K562 (cell line): ENCODE measurements around the gene NCOR2. TPM values are rescaled to one million over a fixed set of nuclear protein-coding genes. Genes with fewer than 3 reads are reported as not detected.

ENCODE experiments used
- ATAC-seq: fragments of 200-7000 bp; cut with Tn5 transposase; 3 replicates; pipeline ENCODE4 v1.9.1; 2020; ENCODE audit warnings: moderate library complexity
- BruUV-seq: library from RNA; stranded (reverse); fragments of 400-500 nt; replicated peaks from 2 replicates; lab custom pipeline; 2021; lab: Mats Ljungman, UMichigan
- CTCF ChIA-PET: fragments of 300-600 bp; formaldehyde crosslinking; extraction: SDS; loops from one replicate; lab custom pipeline; 2021; ENCODE audit warnings: low intra/inter-chr PET ratio; lab: Yijun Ruan, JAX
- POLR2A ChIA-PET: fragments of 300-600, 350-650 bp; sonication (Branson Sonifier 250); formaldehyde crosslinking; extraction: SDS; loops from one replicate; lab custom pipeline; 2021; ENCODE audit warnings: antibody characterized with exemption, inconsistent platforms; lab: Yijun Ruan, JAX
- DNase-seq, 4 experiments: peaks; one replicate each; pipeline versions ENCODE4 v3.0.0 to v3.0.0-alpha.2; 2011 to 2018; ENCODE audit warnings: low spot score in 3 of 4, mixed read lengths in 3 of 4; ENCODE audit errors: extremely low read depth in 1 of 4
- FAIRE-seq: peaks from 2 replicates; lab custom pipeline; 2011; peaks lifted over from hg19 to GRCh38; lab: Jason Lieb, UNC
- H2AFZ ChIP-seq: 2 replicates; pipeline ENCODE4 v1.6.0; 2011; ENCODE audit warnings: low read depth, low read length, control low read depth, inconsistent platforms
- H3K27ac ChIP-seq: fragments of 200-600 bp; 3 replicates; pipeline ENCODE4 v1.8.0; 2011; ENCODE audit warnings: low read depth, mild to moderate bottlenecking, control low read depth, inconsistent platforms, low read length, moderate library complexity, mixed read lengths; ENCODE audit errors: extremely low read depth
- H3K27me3 ChIP-seq, 2 experiments: fragments of 300-600 bp in 1 of 2; 2 replicates in 1 of 2; 3 replicates in 1 of 2; pipeline versions ENCODE4 v1.6.0 to v1.8.0; 2011; ENCODE audit warnings: inconsistent platforms in 2 of 2, low read length in 2 of 2, mild to moderate bottlenecking in 1 of 2, mixed read lengths in 1 of 2, moderate library complexity in 1 of 2; ENCODE audit not compliant: control insufficient read depth in 2 of 2, insufficient read depth in 2 of 2
- H3K36me3 ChIP-seq: fragments of 300-600 bp; 3 replicates; pipeline ENCODE4 v1.8.0; 2011; ENCODE audit warnings: mild to moderate bottlenecking, low read length, inconsistent platforms; ENCODE audit not compliant: control insufficient read depth, insufficient read depth
- H3K4me1 ChIP-seq, 2 experiments: fragments of 200-600 bp in 1 of 2; replicated peaks in 1 of 2; 2 replicates in 1 of 2; 3 replicates in 1 of 2; pipeline versions ENCODE4 v1.5.1 to v1.8.0; 2011; ENCODE audit warnings: inconsistent platforms in 2 of 2, low read length in 2 of 2, mild to moderate bottlenecking in 1 of 2, mixed read lengths in 1 of 2, moderate library complexity in 1 of 2; ENCODE audit not compliant: control insufficient read depth in 2 of 2, insufficient read depth in 2 of 2
- H3K4me2 ChIP-seq: 2 replicates; pipeline ENCODE4 v1.6.1; 2011; ENCODE audit warnings: low read length, control low read depth, inconsistent platforms, mixed read lengths; ENCODE audit not compliant: insufficient read depth
- H3K4me3 ChIP-seq: fragments of 200-600 bp; sonication (generic), shearing (Covaris generic); 2 replicates; pipeline ENCODE4 v1.5.1; 2016; ENCODE audit warnings: control low read depth, inconsistent platforms
- H3K79me2 ChIP-seq: fragments of 200-600 bp; 3 replicates; pipeline ENCODE4 v1.8.0; 2011; ENCODE audit warnings: low read length, inconsistent platforms; ENCODE audit not compliant: control insufficient read depth, insufficient read depth
- H3K9ac ChIP-seq, 2 experiments: 2 replicates each; pipeline versions ENCODE4 v1.6.0 to v1.6.1; 2011; ENCODE audit warnings: low read depth in 2 of 2, low read length in 2 of 2, control low read depth in 1 of 2, inconsistent platforms in 1 of 2, mild to moderate bottlenecking in 1 of 2, mixed read lengths in 1 of 2; ENCODE audit not compliant: insufficient read depth in 1 of 2
- H3K9me1 ChIP-seq: one replicate; pipeline ENCODE4 v1.6.0; 2011; ENCODE audit warnings: inconsistent platforms, mild to moderate bottlenecking, low read length, moderate library complexity; ENCODE audit not compliant: control insufficient read depth, insufficient read depth
- H3K9me3 ChIP-seq: replicated peaks from 2 replicates; pipeline ENCODE4 v1.5.1; 2011; ENCODE audit warnings: low read depth, low read length, inconsistent platforms; ENCODE audit not compliant: control insufficient read depth, insufficient read depth
- H4K20me1 ChIP-seq: replicated peaks from 2 replicates; pipeline ENCODE4 v1.6.1; 2011; ENCODE audit warnings: low read length, inconsistent platforms, mixed read lengths; ENCODE audit not compliant: control insufficient read depth, insufficient read depth
- BCOR ChIP-seq: fragments of 450-650 bp; IDR thresholded peaks from 2 replicates; pipeline ENCODE4 v1.6.1; 2016
- CBFA2T2 ChIP-seq: fragments of 450-650 bp; conservative IDR thresholded peaks from 2 replicates; pipeline ENCODE4 v1.6.1; 2017; ENCODE audit warnings: mild to moderate bottlenecking
- CSDE1 ChIP-seq, 2 experiments: fragments of 450-650 bp; IDR thresholded peaks; 2 replicates each; pipeline ENCODE4 v1.6.1; 2016; ENCODE audit warnings: mild to moderate bottlenecking in 1 of 2
- CUX1 ChIP-seq: fragments of 200-800 bp; sonication (Bioruptor generic); IDR thresholded peaks from 2 replicates; pipeline ENCODE4 v1.6.1; 2016; ENCODE audit warnings: missing genetic modification characterization, missing compliant biosample characterization
- ESRRA ChIP-seq: fragments of 450-650 bp; IDR thresholded peaks from 2 replicates; pipeline ENCODE4 v1.6.1; 2014; ENCODE audit warnings: low read depth, mild to moderate bottlenecking, moderate library complexity, borderline replicate concordance
- FIP1L1 ChIP-seq: fragments of 200-400 bp; formaldehyde crosslinking; IDR thresholded peaks from 2 replicates; pipeline ENCODE4 v1.6.1; 2018; ENCODE audit warnings: mild to moderate bottlenecking, low read depth, low read length; ENCODE audit not compliant: poor library complexity, severe bottlenecking
- KDM1A ChIP-seq, 2 experiments: fragments of 450-650 bp; IDR thresholded peaks; 2 replicates each; pipeline ENCODE4 v1.6.1; 2016; ENCODE audit warnings: mild to moderate bottlenecking in 2 of 2
- MXI1 ChIP-seq: IDR thresholded peaks from 2 replicates; pipeline ENCODE4 v1.6.1; 2011; ENCODE audit warnings: low read depth, mild to moderate bottlenecking, improper control_type of control experiment, low read length
- NFE2L1 ChIP-seq: fragments of 450-650 bp; IDR thresholded peaks from 2 replicates; pipeline ENCODE4 v1.6.1; 2016; ENCODE audit warnings: missing genetic modification characterization, low read depth, mild to moderate bottlenecking, missing compliant biosample characterization, moderate library complexity, borderline replicate concordance
- NFXL1 ChIP-seq: fragments of 450-650 bp; formaldehyde crosslinking; IDR thresholded peaks from 2 replicates; pipeline ENCODE4 v1.4.0; 2021; ENCODE audit warnings: mild to moderate bottlenecking
- RBM22 ChIP-seq: fragments of 200-400 bp; formaldehyde crosslinking; IDR thresholded peaks from 2 replicates; pipeline ENCODE4 v1.6.1; 2018; ENCODE audit warnings: low read length, low read depth; ENCODE audit not compliant: poor library complexity, severe bottlenecking
- RBM25 ChIP-seq: fragments of 200-400 bp; formaldehyde crosslinking; IDR thresholded peaks from 2 replicates; pipeline ENCODE4 v1.6.1; 2018; ENCODE audit warnings: low read length, low read depth, moderate library complexity; ENCODE audit not compliant: severe bottlenecking
- RCOR1 ChIP-seq, 2 experiments: IDR thresholded peaks; 2 replicates each; pipeline ENCODE4 v1.6.1; 2012; ENCODE audit warnings: low read depth in 2 of 2, low read length in 2 of 2, borderline replicate concordance in 1 of 2, improper control_type of control experiment in 1 of 2
- SMARCB1 ChIP-seq: IDR thresholded peaks from 2 replicates; pipeline ENCODE4 v1.6.1; 2011; ENCODE audit warnings: improper control_type of control experiment, low read depth; ENCODE audit not compliant: insufficient read length
- SRSF3 ChIP-seq: fragments of 200-400 bp; formaldehyde crosslinking; IDR thresholded peaks from 2 replicates; pipeline ENCODE4 v1.6.1; 2016; ENCODE audit warnings: mild to moderate bottlenecking, low read length, moderate library complexity; ENCODE audit not compliant: insufficient read depth
- SUPT5H ChIP-seq: fragments of 450-650 bp; IDR thresholded peaks from 2 replicates; pipeline ENCODE4 v1.6.1; 2016
- ZBTB5 ChIP-seq: fragments of 450-650 bp; IDR thresholded peaks from 2 replicates; pipeline ENCODE4 v1.6.1; 2017; ENCODE audit warnings: antibody characterized with exemption
- ZNF644 ChIP-seq: fragments of 200-800 bp; sonication (Bioruptor generic); IDR thresholded peaks from 2 replicates; pipeline ENCODE4 v1.6.1; 2016; ENCODE audit warnings: low read depth, missing genetic modification characterization, missing compliant biosample characterization
- WGBS: fragments of 100-300 bp; shearing (Covaris generic); methylation state at CpG from one replicate; pipeline ENCODE4 v1.1.6; 2016; ENCODE audit warnings: low coverage, mixed read lengths; ENCODE audit not compliant: insufficient coverage; ENCODE audit errors: missing lambda C conversion rate; 5-methylcytosine and 5-hydroxymethylcytosine counted together
- in situ Hi-C: fragments of 300-500 bp; cut with MboI; formaldehyde crosslinking; loops from 4 replicates; pipeline ENCODE4 v1.15.0; 2018; ENCODE audit warnings: inconsistent platforms, mixed read lengths
- intact Hi-C: fragments of 100-400 bp; cut with micrococcal nuclease; formaldehyde crosslinking; loops from 2 replicates; pipeline ENCODE4 v1.14.2; 2022
- polyA plus RNA-seq, 8 experiments: library from polyadenylated mRNA; depleted of rRNA in 4 of 8; stranded (reverse) in 5 of 8; unstranded in 3 of 8; fragments of >200 nt; fragmentation: Nextera tagmentation in 2 of 8; fragmentation: Illumina TruSeq in 1 of 8; extraction: Ambion mirVana in 2 of 8; extraction: Trizol in 1 of 8; gene quantifications; 2 replicates each; pipeline versions ENCODE4 v1.2.1 to v1.2.3, GENCODE V29; 2011 to 2014; ENCODE audit warnings: inconsistent platforms in 1 of 8, missing spikeins in 1 of 8
- total RNA-seq, 7 experiments: library from RNA; depleted of rRNA in 6 of 7; stranded (reverse); fragments of >200 nt in 6 of 7; fragmentation: Illumina TruSeq in 2 of 7; extraction: Trizol in 2 of 7; gene quantifications; 2 replicates each; pipeline versions ENCODE4 v1.2.1 to v1.2.3, GENCODE V29; 2011 to 2021; ENCODE audit warnings: low replicate concordance in 1 of 7

NCOR2 gene
- total and polyA plus RNA-seq, 9 of the 15 experiments (the other 6 are each of a cell fraction or from before 2014, with no cell fraction given) = 0.18 to 126 (median 8.4) TPM

GRCh38 chr12:124577374-124577773, 10.0 kb upstream of the NCOR2 start:
- H3K79me2 ChIP-seq = no peaks in the 10 kb centered on the region
- H3K4me2 ChIP-seq = no peak overlapping the region
- BruUV-seq = no TSS peak
- H4K20me1 ChIP-seq = no peaks in the 10 kb centered on the region
- no peak overlapping the region for H3K27ac ChIP-seq
- ATAC-seq (no peak), DNase-seq (no peak), FAIRE-seq (no peak)
- H3K4me3 ChIP-seq = no peak overlapping the region
- no peaks in the 10 kb centered on the region for H3K36me3 ChIP-seq
- peaks cover 13 to 23% of the 10 kb centered on the region in 2 experiments for H3K4me1 ChIP-seq
- intact Hi-C loops = no loop called here
- no peak overlapping the region for H2AFZ ChIP-seq
- WGBS = 51% methylated on average over 8 of the region's 8 CpGs
- H3K9ac ChIP-seq = no peak overlapping the region
- POLR2A ChIA-PET = interaction anchor here (0.6 kb wide), 1 partner anchor 64 kb away, joined by 3 read pairs; no protein-coding TSS in a partner anchor
- H3K9me3 ChIP-seq = peaks cover 6% of the 10 kb centered on the region
- 0 out of 5 replicates have a peak, but pooled peaks cover 0 to 3% of the 10 kb centered on the region in 2 experiments for H3K27me3 ChIP-seq
- H3K9me1 ChIP-seq = no peaks in the 10 kb centered on the region
- in situ Hi-C loops = no loop called here
- CTCF ChIA-PET = no interaction called here
- TF ChIP-seq NFE2L1 (tag) = no peak
- no peak for TF ChIP-seq RBM22
- peak; percentile 87 for TF ChIP-seq BCOR
- no peak for TF ChIP-seq ZNF644 (tag)
- no peak for TF ChIP-seq SRSF3
- peak; percentile 14 to 44; a peak in 2 of 4 replicates for TF ChIP-seq KDM1A (IDR thresholded peaks at IDR 0.05)
- no peak for TF ChIP-seq SMARCB1
- no peak for TF ChIP-seq CBFA2T2
- TF ChIP-seq NFXL1 (CRISPR knock-in tag) = no peak
- no peak for TF ChIP-seq ESRRA
- TF ChIP-seq ZBTB5 = no peak
- no peak for TF ChIP-seq CSDE1 (IDR thresholded peaks at IDR 0.05)
- no peak for TF ChIP-seq CUX1 (CRISPR knock-in tag)
- no peak for TF ChIP-seq SUPT5H
- 0 out of 4 replicates have a peak, but pooled peaks of 1 of the 2 experiments have one; percentile 46 for TF ChIP-seq RCOR1 (IDR thresholded peaks at IDR 0.05; ENCODE audit: borderline replicate concordance in 1 of 2, low read depth in 2 of 2, low read length in 2 of 2)
- TF ChIP-seq FIP1L1 = no peak
- no peak for TF ChIP-seq MXI1
- peak; percentile 84 for TF ChIP-seq RBM25
